HG03139 (cell line): ENCODE data around the gene AUNIP.

Experiments used
- ATAC-seq: cut with Tn5 transposase; IDR thresholded peaks from one replicate; pipeline ENCODE4 v1.9.1; 2021; ENCODE audit not compliant: unreplicated experiment

Gene AUNIP

DNA sequence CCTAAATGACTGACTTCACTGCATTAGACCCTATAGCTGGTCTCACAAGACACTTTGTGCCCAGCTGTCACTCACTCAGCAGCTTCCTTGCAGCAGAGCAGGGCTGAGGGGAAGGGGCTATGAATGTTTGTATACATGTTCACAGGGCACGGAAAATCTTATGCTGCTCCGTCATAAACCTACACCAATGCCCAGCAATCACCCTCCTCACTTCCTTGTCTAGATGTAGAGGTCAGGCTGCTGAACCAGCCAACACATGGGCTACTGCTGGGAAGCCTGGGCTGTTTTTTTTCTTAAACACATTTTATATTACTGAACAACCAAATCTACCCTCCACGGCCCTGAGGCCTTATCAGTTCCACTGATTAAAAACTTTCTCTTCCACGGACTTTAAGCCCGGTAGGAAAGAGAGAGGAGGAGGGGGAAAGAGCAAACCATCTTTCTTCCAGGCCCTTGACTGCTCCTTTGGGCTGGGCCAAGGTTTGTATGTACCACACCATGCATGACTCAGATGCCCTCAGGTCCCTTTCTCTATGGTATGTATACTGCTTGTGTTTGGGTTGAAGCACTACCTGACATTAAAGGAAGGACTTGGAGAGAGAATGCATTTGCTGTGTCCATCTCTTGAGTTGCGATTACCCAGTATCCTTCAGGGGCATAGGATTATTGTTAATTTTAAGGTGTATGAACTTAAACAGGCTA, 26.8 kb downstream of the AUNIP start:
- ATAC-seq = no peak

DNA sequence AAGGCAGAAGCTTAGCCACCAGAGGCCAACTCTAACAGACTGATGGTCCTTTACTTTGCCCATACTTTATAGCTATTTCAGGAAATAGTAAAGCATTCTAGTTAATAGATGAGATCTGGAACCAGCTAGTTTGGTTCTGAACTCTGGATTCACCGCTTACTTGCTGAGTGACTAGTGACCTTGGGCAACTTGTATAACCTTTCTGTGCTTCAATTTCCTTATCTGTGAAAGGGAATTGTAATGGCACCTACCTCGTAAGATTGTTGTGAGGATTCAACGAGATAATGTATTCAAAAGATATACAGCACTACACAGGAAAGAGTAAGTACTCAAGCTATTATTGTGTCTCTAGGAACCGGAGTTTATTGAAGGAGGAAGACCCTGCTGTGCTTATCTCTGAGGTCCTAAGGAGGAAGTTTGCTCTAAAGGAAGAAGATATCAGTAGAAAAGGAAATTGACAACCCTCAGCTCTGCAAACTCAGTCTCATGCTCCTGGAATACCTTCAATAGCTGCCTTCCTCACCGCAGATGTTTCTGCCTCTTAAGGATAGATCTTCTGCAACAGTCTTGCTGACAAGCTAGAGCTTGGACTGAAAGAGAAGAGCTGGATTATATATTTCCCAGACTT, 27.6 kb downstream of the AUNIP start:
- ATAC-seq = no peak

DNA sequence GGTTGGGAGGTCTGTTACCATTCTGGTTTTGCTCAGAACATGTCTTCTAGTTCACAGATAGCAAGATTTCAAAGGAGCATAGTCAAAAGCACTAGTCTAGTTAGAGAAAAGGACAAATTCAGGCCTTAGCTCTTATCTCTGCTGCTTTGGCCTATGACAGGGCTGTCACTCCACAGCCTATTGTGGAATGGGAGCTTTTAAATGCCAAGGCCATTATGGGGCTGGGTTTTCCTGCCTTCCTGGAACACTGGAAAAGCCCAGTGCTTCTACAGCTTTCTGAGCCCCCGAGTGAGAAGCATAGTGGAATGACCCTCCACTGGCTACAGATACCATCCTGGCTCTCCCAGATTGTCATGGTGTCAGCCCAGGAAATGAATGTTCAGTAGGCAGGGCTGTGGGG, 30.2 kb downstream of the AUNIP start:
- no peak for ATAC-seq

DNA sequence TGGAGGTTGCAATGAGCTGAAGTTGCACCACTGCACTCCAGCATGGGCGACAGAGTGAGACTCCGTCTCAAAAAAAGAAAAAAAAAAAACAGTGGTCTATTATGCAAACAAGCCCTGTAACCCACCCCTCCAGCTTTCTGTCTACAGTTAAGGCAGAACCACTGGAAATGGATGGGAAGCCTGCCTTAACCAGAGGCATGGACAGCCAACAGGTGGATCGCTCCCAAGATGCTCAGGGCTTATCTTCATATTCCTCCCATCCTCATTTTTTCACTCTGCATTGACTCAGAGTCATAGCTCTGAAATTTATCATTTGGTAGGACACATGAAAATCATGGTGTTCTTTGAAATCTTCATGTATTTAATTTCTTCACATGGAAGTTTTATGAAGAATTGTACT, 30.8 kb downstream of the AUNIP start:
- no peak for ATAC-seq

DNA sequence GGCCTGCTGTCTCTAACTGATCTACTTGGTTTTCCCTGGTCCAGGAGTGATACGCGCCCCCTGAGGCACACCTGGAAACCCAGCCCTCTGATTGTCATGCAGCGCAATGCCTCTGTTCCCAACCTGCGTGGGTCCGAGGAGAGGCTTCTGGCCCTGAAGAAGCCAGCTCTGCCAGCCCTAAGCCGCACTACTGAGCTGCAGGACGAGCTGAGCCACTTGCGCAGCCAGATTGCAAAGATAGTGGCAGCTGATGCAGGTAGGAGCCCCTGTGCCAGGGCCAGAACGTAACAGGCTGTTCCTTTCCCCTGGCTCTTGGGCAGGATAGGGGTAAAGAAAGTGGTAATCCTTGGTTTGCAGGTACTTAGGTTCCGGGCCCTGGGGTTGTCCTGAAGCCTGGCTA, 32.7 kb downstream of the AUNIP start:
- no peak for ATAC-seq

DNA sequence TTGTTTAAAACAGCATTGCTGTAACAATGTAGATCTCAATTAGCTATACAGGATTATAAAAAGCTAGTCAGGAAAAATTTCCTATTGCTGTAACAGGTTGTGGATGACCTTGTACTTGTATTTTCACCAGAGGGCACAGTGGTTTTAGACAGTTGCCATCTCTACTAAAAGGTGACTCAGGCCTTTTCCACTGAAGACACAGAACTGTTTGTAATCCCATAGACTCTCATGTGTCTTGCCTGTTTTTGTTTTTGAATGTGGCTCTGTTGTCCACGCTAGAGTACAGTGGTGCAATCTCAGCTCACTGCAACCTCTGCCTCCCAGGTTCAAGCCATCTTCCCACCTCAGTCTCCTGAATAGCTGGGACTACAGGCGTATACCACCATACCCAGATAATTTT, 33.7 kb downstream of the AUNIP start:
- ATAC-seq = no peak

DNA sequence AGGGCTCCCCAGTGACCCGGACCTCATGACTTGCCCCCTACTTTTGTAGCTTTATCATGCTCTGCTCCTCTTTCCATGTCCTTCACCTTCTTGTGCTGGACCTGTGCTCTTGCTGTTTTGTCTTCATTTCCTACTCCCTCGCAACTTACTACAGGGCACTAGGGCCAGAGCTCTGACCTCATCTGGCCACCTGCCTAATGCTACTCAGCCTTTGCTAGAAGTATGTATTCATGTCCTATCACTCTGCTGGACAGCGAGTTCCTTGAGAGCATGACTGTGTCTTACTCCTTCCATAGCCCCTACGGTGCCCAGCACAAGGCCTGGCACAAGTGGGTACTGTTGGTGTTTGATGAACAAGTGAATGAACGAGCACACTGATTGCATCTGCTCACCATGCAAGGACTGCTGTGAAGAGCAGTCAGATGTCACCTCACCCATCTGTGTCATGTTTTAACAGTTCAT, 37.6 kb downstream of the AUNIP start:
- ATAC-seq = no peak

DNA sequence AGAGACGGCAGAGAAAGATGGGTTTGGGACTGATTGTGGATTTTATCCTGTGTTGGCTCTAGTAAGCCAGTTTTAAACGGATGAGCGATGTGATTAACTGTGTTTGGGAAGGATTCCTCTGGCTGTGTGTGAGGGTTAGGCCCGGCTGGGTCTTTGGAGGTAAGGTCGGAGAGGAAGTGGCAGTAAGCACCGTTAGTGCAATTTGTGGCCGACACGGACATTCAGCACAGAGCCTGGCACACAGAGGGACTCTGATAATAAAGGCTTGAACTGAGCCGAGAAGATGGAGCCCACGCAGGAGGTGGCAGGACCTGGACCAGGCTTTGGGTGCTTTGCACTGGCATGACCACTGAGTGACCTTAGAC, 38.2 kb downstream of the AUNIP start:
- ATAC-seq = no peak

DNA sequence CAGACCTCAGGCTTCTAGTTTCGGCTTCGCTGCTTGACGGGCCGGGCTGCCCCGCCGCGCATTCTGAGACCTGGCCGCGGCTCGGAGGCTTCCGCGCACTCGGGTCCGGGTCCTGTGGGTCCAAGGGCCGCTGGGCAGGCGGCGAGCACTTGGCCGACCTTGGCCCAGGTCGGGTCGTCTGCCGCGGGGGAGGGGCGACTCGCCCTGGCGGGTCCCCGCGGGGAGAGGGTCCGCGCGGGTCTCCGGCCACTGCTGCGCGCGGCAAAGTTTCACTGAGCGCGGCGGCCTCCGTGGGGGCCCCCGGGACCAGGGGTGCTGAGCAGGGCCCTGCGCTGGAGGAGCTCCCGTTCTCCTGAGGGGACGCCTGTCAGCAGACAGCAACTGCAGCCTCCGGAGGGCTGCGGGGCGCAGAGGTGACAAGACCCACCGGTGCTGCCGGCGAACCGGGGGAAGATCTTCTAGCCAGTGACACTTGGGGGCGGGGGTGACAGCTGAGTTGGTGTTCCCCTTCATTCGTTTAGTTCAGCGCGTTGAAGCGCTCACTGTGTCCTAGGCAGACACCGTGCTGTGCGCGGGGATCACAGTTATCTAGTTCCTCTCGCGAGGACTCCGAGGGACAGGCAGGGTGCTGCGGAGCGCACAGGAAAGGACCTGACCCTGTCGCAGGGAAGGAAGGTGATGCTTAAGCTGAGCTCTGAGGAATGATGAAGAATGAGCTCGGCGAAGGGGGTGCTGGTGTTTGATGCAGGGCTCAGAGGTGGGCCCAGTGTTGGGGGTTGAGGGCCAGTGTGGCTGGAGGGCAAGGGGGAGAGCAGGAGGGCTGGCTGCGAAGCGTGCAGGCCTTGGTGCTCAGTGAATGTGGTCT, 38.8 kb downstream of the AUNIP start:
- ATAC-seq = peak; percentile 39

DNA sequence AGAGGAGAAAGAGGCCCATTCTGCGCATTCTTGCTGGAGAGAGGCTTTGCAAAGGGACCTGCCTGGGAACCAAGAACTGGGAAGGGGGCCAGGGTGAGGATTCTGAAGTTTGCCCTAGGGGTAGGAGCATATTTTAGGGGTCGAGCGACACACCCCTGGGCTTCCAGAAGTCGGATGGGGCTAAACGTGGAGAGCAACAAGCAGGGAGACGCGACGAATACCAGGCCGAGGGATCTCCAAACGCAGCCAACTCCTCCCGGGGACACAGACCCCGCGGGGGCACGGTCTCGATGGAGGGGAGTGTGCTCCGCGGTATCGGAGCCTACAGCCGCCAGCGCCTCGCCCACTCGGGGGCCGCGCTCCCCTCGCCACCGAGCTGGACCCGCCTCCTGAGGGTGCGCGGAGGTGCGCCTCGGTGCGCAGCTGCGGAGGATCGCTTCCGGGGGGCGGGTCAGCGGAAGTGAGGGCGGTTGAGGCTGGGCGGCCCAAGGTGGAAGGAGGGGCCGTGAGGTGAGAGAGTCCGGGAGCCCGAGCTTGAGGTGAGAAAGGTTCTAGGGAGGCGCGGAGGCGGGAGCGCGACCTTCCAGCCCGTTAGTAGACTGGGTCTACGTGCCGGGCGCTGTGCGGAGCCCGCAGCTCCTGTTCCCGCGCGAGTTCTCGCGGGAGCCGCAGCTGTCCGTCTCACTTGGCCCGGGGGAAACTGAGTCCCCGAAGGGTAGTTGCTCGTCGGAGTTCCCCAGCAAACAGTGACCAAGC, 39.6 kb downstream of the AUNIP start, which contains the start of gene MTFR1L:
Gene MTFR1L, plus strand, starts transcription at position 464 of the 756 bp plus-strand sequence. CDS start 3,151 bp downstream, outside the sequence.
- ATAC-seq = peak; percentile 82

DNA sequence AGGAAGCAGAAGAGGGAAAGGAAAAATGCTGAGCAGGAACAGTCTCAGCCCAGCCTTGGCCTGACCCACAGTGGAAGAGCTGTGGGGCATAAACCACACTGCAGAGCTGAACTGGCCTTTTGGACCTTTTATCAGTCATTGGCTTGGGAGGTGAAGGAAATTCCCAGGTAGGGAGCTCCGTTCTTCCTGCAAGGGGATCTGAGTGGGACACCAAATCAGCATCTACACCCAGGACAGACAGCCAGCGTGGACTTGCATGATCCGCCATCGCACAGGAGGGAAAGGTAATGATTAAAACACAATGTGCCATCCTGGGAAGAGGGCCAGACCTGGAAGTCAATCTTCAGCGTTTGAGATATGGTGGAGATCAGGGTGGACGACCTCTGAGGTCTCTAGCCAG, 40.7 kb downstream of the AUNIP start:
- no peak for ATAC-seq

DNA sequence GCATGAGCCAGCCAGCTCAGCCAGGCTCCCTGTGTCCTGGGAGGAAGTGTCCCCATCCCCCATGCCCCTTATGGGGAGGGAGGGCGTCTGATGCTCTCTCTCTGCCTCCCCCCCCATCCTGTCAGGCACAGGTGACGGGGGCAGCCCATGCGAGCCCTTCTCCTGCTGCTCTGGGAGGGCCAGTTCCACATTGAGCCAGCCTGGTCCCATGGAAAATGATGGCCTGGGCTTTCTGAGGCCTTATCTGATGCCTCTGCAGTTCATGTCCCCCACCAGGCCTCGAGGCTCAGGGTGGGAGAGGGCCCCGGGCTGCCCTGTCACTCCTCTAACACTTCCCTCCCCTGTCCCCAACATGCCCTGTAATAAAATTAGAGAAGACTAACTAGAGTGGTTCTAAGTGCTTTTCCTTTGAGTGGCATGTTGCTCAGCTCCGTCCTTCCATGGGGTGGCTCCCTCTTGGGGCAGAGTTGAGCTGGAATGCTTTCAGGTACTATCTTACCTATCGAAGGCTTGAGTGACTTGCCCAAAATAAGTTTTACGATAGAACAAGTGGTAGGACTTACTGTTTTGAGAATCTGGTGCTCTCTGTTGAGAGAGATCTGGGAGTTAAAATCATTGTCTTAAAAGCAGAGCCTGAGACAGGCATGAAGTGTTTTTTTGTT, 41.3 kb downstream of the AUNIP start:
- no peak for ATAC-seq

DNA sequence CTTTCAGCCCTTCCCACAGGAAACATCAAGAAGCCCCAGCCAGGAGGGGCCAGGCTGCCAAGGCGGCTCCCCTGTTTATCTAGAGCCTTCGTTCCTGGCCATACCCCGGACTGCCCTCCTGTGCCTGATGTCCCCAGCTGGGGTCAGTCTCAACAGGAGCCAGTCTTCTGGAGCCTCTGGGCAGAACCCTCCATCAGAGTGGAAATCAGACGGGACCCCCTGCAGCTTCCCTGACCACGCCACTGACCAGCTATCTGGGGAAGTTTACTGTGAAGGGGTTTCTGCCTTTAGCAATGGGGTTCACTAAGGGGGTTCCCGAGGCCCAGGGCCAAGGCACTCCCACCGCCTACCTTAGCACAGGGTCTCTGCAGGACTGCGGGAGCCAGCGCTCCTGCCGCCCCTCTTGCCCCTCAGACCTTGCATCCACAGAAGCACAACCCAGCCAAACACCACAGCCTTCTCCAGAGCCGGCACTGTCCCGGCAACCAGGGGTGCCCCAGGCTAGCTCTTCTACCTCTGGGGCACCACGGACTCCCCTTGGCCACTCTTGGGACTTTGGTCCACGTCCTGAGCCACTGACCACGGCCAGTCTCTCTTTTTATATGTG, 43.0 kb downstream of the AUNIP start:
- no peak for ATAC-seq

DNA sequence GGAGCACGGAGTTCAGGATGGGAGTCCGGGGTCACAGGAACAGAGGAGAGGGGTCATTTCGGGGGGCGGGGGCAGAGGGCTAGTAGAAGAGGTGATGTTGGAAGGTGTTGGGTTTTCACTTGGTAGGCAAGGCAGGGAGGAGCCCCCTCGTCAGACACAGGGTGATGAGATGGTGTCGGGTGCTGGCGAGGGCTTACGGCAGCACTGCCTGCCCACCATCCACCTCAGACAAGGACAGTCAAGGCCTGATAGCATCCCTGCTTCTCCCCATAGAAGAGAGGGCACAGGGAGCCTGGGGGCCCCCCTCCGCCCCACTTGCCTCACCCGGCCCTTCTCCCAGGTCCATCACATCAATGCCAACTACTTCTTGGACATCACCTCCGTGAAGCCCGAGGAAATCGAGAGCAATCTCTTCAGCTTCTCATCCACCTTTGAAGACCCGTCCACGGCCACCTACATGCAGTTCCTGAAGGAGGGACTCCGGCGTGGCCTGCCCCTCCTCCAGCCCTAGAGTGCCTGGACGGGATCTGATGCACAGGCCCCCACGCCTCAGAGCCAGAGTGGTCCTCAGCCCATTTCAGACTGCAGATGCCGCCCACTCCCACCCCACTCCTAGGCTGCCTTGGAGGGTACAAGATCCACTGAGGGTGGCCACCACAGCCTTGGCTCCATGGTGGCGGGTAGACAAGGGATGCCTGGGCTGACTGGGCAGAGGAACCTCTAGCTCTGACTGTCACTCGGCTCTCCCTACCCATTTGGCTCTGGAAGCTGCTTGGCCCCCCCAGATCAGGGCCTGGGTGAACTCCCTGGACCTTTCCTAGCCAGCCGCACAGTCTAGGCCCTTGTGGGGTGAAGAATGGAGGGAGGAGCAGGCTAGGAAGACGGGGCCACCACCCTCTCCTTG, 43.8 kb downstream of the AUNIP start:
- no peak for ATAC-seq

DNA sequence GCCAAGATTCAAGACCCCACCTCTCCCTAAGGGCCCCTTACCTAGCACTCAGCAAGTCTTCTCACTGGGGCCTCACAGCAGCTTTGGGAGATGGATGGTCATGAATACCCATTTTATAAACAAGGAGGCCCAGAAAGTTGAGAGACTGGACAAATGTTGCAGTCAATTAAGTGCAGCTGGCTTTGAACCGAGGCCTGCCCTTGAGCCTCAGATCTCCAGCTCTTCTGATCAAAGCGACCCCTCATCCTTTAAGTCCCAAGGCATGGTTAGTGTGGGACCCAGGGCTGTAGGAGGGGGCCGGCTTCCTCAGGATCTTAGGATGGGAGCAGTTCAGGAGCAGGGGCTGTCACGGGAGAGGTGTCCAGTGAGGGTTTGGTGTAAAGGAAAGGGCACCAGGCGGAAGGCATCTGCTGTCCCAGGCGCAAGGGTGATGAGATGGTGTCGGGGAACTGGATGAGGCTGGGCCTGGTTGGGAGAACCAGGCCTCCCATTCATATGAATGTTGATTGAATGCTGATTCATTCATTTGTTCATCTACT, 44.6 kb downstream of the AUNIP start:
- ATAC-seq = no peak

DNA sequence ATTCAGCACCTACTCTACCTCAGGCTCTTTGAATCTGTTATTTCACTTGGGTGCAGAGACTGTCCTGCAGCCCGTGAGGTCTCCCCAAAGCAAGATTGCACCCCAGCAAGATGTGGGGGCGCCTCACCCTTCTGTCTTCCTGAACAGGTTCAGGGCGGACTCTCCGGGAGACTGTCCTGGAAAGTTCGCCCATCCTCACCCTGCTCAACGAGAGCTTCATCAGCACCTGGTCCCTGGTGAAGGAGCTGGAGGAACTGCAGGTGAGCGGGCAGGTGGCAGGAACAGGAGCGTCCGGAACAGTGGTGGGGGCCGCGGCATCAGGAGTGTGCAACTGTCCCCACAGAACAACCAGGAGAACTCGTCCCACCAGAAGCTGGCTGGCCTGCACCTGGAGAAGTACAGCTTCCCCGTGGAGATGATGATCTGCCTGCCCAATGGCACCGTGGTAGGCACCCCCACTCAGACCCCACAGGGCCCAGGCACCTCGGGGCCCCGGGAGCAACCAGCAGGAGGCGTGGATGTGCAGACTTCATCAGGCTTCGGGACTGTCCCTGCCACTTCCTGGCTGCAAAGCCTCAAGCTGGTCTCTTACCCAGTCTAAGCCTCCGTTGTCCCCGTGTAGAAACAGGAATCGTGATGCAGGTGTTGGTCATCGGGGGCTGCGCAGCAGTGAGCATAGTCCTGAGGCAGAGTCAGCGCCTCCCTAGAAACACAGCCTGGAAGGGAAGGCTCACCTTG, 45.4 kb downstream of the AUNIP start:
- no peak for ATAC-seq

DNA sequence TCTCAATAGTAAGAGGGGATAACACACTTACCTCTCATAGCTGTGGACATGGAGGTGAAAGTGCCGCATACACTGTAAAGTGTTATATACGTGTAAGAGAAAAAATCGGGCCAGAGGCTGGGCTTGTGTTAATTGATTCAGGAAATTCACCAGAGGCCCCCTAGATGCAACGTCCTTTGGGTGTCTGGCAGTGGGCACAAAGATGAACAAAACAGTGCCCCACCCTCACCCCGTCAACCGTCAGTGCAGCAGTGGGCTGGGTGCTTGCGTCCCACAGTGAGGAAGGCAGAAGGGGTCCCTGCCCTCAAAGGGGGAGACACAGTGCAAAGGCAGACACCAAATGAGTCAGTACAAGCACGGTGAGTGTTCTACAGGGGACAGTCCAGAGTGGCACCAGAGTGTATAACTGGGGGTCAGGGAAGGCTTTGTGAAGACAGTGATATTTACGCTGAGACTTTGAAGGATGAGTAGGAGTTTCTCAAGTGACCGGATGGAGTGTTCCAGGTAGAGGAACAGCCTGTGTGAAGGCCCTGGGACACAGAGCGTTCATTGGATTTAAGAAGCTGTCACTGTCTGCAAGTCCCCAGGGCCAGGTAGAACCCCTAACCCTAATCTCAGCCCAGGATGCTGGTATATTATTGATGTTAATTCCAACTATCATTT, 46.1 kb downstream of the AUNIP start:
- no peak for ATAC-seq
